ENCODE results near the gene PHF2.

GRCh38 chr9:93725382-93725781, 149.0 kb downstream of the PHF2 start:
- TF ChIP-seq CTCF (IDR thresholded peaks at IDR 0.05), result no peak
- no peak for TF ChIP-seq POLR2A (IDR thresholded peaks at IDR 0.05)
- TF ChIP-seq POLR2AphosphoS5 (IDR thresholded peaks at IDR 0.05), result no peak

Measured in breast epithelium (tissue), 3 donors.